KOPT-K1 (cell line): ENCODE results near the gene NOTCH4.

ENCODE experiments used
- H3K27ac ChIP-seq: fragments of 200-600 bp; sonication (generic); 2 replicates; pipeline ENCODE4 v1.5.1; 2016; ENCODE audit warnings: antibody characterized with exemption, mild to moderate bottlenecking, low read depth, low read length; ENCODE audit not compliant: poor library complexity, severe bottlenecking
- H3K36me3 ChIP-seq: fragments of 200-600 bp; sonication (generic); 2 replicates; pipeline ENCODE4 v1.5.1; 2017; ENCODE audit warnings: antibody characterized with exemption, mild to moderate bottlenecking, low read length, moderate library complexity; ENCODE audit not compliant: insufficient read depth
- H3K9me3 ChIP-seq: fragments of 200-600 bp; sonication (generic); 2 replicates; pipeline ENCODE4 v1.5.1; 2017; ENCODE audit warnings: antibody characterized with exemption, low read length, mild to moderate bottlenecking; ENCODE audit not compliant: insufficient read depth, poor library complexity, severe bottlenecking

Gene NOTCH4

DNA sequence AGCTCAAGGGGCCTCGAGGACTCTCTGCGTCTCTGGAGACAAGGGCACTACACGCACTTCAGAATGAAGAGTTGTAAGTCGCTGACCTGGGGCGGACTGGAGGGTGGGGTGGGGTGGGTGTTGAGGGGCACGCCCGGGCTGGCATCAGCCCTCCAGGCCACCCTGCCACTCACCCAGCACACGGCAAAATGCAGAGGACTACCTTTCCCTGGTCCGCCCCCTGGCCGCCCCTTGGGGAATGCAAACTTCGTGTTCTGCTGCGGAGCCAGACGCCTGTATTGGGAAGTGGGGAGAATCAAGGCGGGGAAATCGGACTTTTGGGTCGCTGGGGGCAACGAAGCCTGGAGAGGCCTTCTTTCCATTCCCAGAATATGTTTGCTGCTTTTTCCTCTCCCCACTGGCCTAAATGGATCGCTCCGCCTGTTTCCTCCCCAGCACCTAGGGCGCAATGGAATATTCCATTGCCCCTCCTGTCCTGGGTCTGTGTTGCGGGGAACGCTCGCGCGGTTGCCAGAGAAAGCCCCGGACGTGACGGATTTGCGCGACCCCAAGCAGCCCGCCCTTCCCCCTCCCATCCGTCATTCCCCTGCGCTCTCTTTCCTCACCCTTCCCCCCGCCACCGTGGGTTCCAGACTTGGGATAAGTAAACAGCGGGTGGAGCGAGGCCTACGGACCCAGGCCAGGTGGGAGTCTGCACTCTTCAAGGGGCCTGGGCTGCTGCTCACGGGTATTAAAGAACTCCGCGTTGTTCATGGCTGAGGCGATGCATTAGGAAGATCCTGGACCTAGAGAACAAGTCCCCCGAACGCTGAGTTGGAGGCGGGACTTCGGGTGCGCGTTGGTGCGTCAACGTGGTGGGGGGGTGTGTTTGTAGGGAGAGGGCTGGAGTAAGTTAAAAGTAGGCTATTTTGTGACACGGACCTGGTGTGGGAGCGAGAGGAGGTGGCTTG lies 70.0 kb downstream of the NOTCH4 start, which contains the start of gene PPT2:
PPT2 (plus strand) TSS at position 578 of the 950 bp plus-strand sequence. CDS start 454 bp downstream, outside the sequence.
- Histone ChIP-seq H3K27ac (peak within 1 kb of the TSS; percentile 70), H3K9me3 (no peaks in the 10 kb centered on the region)

DNA sequence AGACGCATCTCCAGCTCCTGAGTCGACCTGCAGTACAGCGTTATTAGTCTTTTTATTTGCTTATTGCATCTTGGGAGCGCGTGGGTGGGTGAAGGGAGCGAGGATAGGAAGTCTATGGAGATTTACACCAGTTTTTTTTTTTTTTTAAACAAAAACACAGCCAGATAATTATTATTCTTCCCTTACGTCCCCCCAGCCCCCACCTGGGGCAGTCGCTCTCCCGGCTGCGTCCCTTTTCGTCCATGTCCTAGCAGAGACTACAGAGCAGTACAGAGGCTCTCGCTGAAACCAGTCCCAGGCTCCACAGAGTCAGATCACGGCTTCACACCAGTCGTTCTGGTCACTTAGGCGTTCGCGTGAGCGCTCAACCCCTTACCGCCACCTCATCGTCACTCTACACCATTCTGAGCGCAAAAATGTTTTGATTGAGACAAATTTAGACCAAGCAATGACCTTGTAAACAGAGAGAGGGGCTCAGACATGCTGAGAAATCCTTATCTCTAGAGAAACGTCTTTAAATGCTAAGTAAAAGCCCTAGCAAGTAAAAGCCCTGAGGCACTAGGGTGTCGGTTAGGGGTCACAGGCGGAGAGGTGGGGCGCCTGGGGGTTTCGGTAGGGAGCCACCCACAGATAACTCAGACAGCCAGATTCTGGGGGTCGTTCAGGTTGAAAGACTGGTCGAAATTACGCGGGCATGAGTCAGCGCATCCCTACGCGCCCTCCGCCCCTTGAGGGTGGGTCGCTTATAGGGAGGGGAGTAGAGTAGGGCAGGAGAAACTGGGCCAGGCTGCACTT lies 70.9 kb downstream of the NOTCH4 start:
- Histone ChIP-seq H3K27ac (no peak overlapping the region), H3K9me3 (no peaks in the 10 kb centered on the region), H3K36me3 (peaks cover 24% of the 10 kb centered on the region)

More for the DNA sequence above, 70.0 kb downstream of the NOTCH4 start, which contains the start of gene PPT2:
- H3K36me3 ChIP-seq: peaks cover 32% of the 10 kb centered on the region

DNA sequence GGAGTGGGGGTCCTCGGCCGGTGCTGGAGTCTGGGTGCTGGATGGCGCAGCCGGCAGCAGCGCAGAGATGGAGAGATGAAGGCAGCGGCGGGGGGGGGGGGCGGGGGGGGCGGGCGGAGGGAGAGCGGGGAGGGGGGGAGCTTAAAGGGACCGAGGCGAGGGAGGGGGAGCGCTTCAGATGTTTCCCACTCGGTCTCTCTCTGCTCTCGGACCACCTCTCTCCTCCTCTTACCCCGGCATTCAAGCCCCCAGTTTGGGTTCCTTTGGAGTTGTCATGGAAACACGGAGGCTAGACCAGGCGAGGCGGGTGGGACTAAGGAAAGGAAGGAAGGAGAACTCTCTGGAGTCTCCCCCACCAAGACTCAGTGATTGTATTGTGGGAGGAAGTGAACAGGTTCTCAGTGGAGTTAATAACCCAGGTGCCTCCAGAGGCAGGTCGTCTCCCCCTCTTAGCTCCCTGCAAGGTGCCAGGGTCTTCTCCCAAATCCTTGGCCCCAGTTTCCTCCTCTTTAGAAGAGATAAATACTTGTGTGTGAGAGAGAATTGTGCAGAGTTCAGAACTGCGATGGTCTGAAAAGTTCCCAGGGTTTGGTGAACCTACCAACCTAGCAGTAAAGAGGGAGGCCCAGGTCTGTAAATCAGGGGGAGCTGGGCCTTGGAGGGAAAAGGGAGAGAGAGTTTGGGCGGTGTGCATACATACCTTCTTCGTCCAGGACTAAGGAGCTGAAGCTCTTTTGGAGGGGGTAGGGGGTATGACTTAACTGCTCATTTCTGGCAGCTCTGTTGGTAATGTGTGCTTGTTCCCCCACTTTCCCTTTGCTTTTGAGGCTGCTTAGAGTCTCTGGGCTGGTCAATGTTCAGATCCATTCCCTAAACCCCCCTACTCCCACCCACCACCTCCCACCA lies 71.8 kb downstream of the NOTCH4 start, which contains the start of gene PRRT1:
PRRT1 (minus strand) TSS at position 77 of the 906 bp plus-strand sequence. CDS start 112 bp downstream, outside the sequence.
- Histone ChIP-seq H3K9me3 (no peaks in the 10 kb centered on the region), H3K36me3 (peaks cover 15% of the 10 kb centered on the region), H3K27ac (peak within 1 kb of the TSS; percentile 14)

GRCh38 chr6:32151181-32151862 lies 72.5 kb downstream of the NOTCH4 start:
- Histone ChIP-seq H3K27ac (no peak overlapping the region), H3K36me3 (peaks cover 7% of the 10 kb centered on the region), H3K9me3 (no peaks in the 10 kb centered on the region)

- Histone ChIP-seq H3K27ac (no peak overlapping the region), H3K36me3 (no peaks in the 10 kb centered on the region), H3K9me3 (no peaks in the 10 kb centered on the region)
These were observed 73.7 kb downstream of the NOTCH4 start for GRCh38 chr6:32149932-32150870.

DNA sequence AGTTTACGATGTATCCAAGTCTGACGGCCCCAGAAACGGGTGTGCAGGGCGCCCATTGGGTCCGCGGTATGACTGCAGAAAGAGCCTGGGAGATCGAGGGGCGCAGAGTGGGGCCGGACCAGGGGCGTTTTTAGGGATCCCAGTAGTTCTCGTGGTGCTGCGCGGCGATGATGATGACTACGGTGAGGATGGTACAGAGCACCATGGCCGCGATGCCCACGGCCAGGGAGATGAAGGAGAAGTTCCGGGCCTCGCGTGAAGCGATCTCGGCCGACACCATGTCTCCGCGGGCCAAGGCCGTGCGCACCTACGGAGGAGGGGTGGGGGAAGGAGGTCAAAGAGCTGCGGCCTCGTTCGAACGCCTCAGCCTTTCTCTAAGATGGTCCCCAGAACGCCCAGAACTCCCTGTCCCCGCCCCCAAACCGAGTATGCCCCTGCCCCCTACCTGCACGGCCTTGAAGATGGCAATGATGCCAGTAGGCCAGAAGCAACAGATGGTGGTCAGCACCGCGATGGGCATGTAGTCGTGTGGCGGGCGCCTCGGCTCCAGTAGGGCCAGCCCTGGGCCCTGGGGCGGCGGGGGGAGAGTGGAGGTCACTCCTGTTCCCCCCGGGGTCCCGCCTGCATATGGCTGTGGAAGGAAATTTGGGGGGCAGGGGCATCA lies 74.6 kb downstream of the NOTCH4 start:
- Histone ChIP-seq H3K9me3 (no peaks in the 10 kb centered on the region), H3K36me3 (no peaks in the 10 kb centered on the region), H3K27ac (no peak overlapping the region)

GRCh38 chr6:32148289-32149091 lies 75.4 kb downstream of the NOTCH4 start:
- H3K36me3 ChIP-seq: no peaks in the 10 kb centered on the region
- H3K27ac ChIP-seq: no peak overlapping the region
- H3K9me3 ChIP-seq: no peaks in the 10 kb centered on the region

- no peaks in the 10 kb centered on the region for H3K36me3 ChIP-seq
- no peak overlapping the region for H3K27ac ChIP-seq
- no peaks in the 10 kb centered on the region for H3K9me3 ChIP-seq
These were observed 76.3 kb downstream of the NOTCH4 start for GRCh38 chr6:32147401-32148132.

DNA sequence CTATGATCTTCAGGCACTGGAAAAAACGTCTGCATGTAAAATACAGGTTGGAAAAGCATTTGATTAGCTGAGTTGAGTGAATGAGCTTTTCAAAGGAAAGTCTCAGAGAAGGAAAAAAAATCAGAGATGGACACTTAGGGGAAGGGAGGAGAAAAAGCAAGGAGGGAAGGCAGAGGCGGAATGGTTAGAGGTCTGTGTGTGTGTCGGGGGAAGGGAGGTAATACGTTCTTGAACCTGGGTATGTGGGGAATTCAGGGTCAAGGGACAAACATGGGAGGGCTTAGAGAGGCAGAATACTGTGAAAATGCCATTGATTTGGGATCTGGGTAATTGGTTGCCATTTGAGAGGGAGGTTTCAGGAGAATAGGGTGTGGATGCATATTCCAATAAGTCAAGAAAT lies 77.2 kb downstream of the NOTCH4 start:
- Histone ChIP-seq H3K9me3 (no peaks in the 10 kb centered on the region), H3K36me3 (no peaks in the 10 kb centered on the region), H3K27ac (no peak overlapping the region)

DNA sequence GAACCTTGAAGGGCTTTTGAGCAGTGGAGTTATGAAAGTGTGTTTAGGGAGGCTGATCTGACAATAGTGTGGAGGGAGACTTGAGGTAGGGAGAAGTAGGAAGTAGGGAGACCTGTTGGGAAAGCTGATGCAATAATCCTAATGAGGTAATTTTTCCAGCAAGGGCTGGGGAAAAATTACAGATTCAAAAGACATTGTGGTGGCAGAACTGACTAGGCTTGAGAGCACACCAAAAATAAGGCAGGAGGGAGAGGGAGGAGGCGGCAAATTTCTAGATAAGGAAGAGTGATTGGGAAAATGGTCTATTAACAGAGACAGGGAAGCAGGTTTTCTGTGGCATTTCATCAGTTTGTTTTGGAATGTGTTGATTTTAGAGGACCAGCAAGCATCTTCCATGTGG lies 77.6 kb downstream of the NOTCH4 start:
- Histone ChIP-seq H3K36me3 (no peaks in the 10 kb centered on the region), H3K9me3 (no peaks in the 10 kb centered on the region), H3K27ac (no peak overlapping the region)
